ENCODE results near the gene CFAP46. TPM values are rescaled to one million over a fixed set of nuclear protein-coding genes. Genes with fewer than 3 reads are reported as not detected.

CFAP46 gene
- total RNA-seq, 6 experiments from 2014 or later: 0.31 to 1.4 (median 0.32) TPM; not detected in 1

DNA sequence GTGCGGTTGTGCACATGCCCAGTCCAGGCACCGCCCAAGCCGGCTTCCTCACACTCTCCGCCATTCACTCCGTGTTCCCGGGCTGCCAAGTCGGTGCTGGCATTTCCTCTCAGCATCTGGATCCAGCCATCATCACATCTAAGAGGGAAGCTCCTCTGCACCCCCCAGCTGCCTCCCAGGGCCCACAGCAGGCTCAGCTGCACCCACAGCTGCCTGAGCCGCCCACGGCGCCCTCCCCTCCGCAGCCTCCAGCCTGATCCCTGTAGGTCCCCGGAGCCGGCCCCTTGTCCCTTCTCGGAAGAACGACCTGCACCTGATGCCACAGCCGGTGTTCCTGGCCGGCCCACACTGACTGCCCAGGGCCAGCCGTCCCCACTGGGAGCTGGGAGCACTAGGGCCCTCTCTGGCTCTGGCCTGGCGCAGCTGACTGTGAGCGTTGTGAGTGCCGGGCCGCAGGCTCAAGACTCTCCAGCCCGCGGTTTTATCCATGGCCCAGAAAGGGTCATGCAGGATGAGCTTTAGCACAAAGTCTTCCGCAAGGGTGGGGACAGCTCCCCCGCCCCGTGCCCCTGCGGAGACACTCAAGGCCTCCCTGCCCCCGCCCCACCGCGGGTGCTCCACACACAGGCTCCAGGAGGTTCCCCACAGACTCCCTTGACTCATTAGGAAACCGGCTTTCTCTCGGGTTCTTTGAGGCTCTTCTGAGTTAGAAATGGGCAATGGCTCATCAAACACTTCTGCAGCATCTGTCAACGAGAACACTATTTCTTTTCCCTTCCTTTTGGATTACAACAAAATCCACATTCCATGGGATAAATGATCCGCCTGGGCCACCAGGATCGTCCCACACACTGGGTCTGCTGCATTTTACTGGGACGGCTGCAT, 31.2 kb downstream of the CFAP46 start:
- Mint-ChIP-seq H3K27ac (no peak overlapping the region), H3K9me3 (no peaks in the 10 kb centered on the region), H3K4me3 (peak overlapping the region; percentile 5; the same call in 1 of the 2 replicates), H3K4me1 (ENCODE audit: low read depth) (peaks cover 5% of the 10 kb centered on the region; the same call in 1 of the 2 replicates), H3K36me3 (ENCODE audit: low read depth) (no peaks in the 10 kb centered on the region), H3K27me3 (ENCODE audit: insufficient read depth) (peaks cover 7% of the 10 kb centered on the region)
- no peak for TF ChIP-seq CTCF (IDR thresholded peaks at IDR 0.05)
- no peak for DNase-seq

DNA sequence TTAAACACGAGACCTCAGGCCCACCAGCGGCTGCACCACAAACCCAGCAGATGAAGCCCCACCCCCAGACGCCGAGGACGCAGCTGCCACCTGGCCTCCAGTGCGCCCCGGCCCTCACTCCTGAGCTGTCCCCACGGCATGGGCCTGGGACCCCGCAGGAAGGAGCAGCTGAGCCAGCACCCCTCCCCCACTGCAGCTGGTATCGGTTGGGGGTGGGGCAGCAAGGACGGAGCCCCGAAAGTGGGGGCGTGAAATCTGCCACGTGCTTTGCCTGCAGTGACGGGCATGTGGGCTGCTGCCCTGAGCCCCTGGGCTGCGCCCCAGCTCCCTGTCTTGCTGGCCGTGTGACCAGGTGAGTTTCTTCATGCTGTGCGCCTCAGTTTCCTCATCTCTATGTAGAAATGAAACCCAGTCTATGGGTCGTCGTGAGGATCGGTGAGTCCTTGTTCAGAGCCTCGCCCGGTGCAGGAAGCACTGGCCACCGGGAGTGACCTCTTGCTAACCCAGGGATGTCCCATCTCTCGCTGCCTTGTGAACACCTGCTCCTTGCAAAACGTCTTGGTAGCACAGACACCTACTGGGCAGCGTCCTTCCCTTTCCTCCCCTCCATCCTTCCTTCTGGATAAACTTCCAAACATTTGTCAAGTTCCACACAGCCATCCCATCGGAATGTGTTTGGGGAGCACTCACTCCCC, 32.0 kb downstream of the CFAP46 start:
- Mint-ChIP-seq H3K36me3 (ENCODE audit: low read depth) (no peaks in the 10 kb centered on the region), H3K4me3 (peak overlapping the region; percentile 5; the same call in 1 of the 2 replicates), H3K27me3 (ENCODE audit: insufficient read depth) (peaks cover 10% of the 10 kb centered on the region), H3K4me1 (ENCODE audit: low read depth) (peaks cover 5% of the 10 kb centered on the region; the same call in 1 of the 2 replicates), H3K9me3 (peaks cover 3% of the 10 kb centered on the region; the same call in 1 of the 2 replicates), H3K27ac (no peak overlapping the region)
- no peak for TF ChIP-seq CTCF (IDR thresholded peaks at IDR 0.05)
- DNase-seq: no peak

GRCh38 chr10:132909491-132910071, 32.8 kb downstream of the CFAP46 start:
- Mint-ChIP-seq H3K4me1 (ENCODE audit: low read depth) (peaks cover 5% of the 10 kb centered on the region; the same call in 1 of the 2 replicates), H3K36me3 (ENCODE audit: low read depth) (no peaks in the 10 kb centered on the region), H3K27me3 (ENCODE audit: insufficient read depth) (peaks cover 13% of the 10 kb centered on the region), H3K4me3 (no peak overlapping the region), H3K27ac (no peak overlapping the region), H3K9me3 (peaks cover 6% of the 10 kb centered on the region; the same call in 1 of the 2 replicates)
- no peak for DNase-seq
- TF ChIP-seq CTCF (IDR thresholded peaks at IDR 0.05): no peak

GRCh38 chr10:132908621-132909295, 33.6 kb downstream of the CFAP46 start:
- Mint-ChIP-seq H3K9me3 (peaks cover 6% of the 10 kb centered on the region; the same call in 1 of the 2 replicates), H3K27me3 (ENCODE audit: insufficient read depth) (peaks cover 13% of the 10 kb centered on the region), H3K36me3 (ENCODE audit: low read depth) (no peaks in the 10 kb centered on the region), H3K27ac (no peak overlapping the region), H3K4me3 (no peak overlapping the region), H3K4me1 (ENCODE audit: low read depth) (peaks cover 5% of the 10 kb centered on the region; the same call in 1 of the 2 replicates)
- no peak for TF ChIP-seq CTCF (IDR thresholded peaks at IDR 0.05)
- no peak for DNase-seq

Measured in HFFc6 (cell line).